WTC11 (cell line): ENCODE data around the gene PPP1R1B.

Experiments used
- CTCF ChIP-seq: fragments of 200-600 bp; IDR thresholded peaks from 2 replicates; pipeline ENCODE4 v1.8.0; 2022; ENCODE audit warnings: antibody characterized with exemption
- ESRRA ChIP-seq: sonication (generic); formaldehyde crosslinking; IDR thresholded peaks from 2 replicates; pipeline ENCODE4 v1.8.1; 2022; ENCODE audit warnings: mild to moderate bottlenecking, missing genetic modification reagents, borderline replicate concordance
- JUN ChIP-seq: sonication (generic); formaldehyde crosslinking; IDR thresholded peaks from 2 replicates; pipeline ENCODE4 v1.8.0; 2023; ENCODE audit warnings: mild to moderate bottlenecking, missing genetic modification reagents
- MAX ChIP-seq: sonication (generic); formaldehyde crosslinking; IDR thresholded peaks from 2 replicates; pipeline ENCODE4 v1.8.0; 2022; ENCODE audit warnings: mild to moderate bottlenecking, missing genetic modification reagents
- NR3C1 ChIP-seq: sonication (generic); formaldehyde crosslinking; conservative IDR thresholded peaks from 2 replicates; pipeline ENCODE4 v1.8.1; 2023; ENCODE audit warnings: low read depth, mild to moderate bottlenecking, missing genetic modification reagents
- TEAD1 ChIP-seq: sonication (generic); formaldehyde crosslinking; IDR thresholded peaks from 2 replicates; pipeline ENCODE4 v1.8.0; 2022; ENCODE audit warnings: mild to moderate bottlenecking, missing genetic modification reagents
- USF1 ChIP-seq: sonication (generic); formaldehyde crosslinking; IDR thresholded peaks from 2 replicates; pipeline ENCODE4 v1.8.0; 2022; ENCODE audit warnings: mild to moderate bottlenecking, missing genetic modification reagents
- USF2 ChIP-seq: sonication (generic); formaldehyde crosslinking; IDR thresholded peaks from 2 replicates; pipeline ENCODE4 v1.8.1; 2023; ENCODE audit warnings: mild to moderate bottlenecking, missing genetic modification reagents, moderate library complexity
- ZNF317 ChIP-seq: sonication (generic); formaldehyde crosslinking; IDR thresholded peaks from 2 replicates; pipeline ENCODE4 v1.8.1; 2023; ENCODE audit warnings: low read depth, mild to moderate bottlenecking, moderate library complexity, missing genetic modification reagents, borderline replicate concordance

- TF ChIP-seq USF2 (CRISPR knock-in tag): no peak
- TF ChIP-seq TEAD1 (CRISPR knock-in tag): no peak
- TF ChIP-seq ZNF317: no peak
- TF ChIP-seq NR3C1 (CRISPR knock-in tag): no peak
- no peak for TF ChIP-seq ESRRA (CRISPR knock-in tag)
- no peak for TF ChIP-seq USF1
- TF ChIP-seq CTCF: no peak
- TF ChIP-seq JUN (CRISPR knock-in tag): no peak
- TF ChIP-seq MAX (CRISPR knock-in tag): no peak
These were observed 32.0 kb downstream of the PPP1R1B start for GRCh38 chr17:39658760-39659159.
